HG02610 (cell line): ENCODE measurements around the gene CALU.

Experiments
- ATAC-seq: cut with Tn5 transposase; IDR thresholded peaks from one replicate; pipeline ENCODE4 v1.9.1; 2021; ENCODE audit warnings: mild to moderate bottlenecking, moderate library complexity; ENCODE audit not compliant: unreplicated experiment

Gene CALU

DNA sequence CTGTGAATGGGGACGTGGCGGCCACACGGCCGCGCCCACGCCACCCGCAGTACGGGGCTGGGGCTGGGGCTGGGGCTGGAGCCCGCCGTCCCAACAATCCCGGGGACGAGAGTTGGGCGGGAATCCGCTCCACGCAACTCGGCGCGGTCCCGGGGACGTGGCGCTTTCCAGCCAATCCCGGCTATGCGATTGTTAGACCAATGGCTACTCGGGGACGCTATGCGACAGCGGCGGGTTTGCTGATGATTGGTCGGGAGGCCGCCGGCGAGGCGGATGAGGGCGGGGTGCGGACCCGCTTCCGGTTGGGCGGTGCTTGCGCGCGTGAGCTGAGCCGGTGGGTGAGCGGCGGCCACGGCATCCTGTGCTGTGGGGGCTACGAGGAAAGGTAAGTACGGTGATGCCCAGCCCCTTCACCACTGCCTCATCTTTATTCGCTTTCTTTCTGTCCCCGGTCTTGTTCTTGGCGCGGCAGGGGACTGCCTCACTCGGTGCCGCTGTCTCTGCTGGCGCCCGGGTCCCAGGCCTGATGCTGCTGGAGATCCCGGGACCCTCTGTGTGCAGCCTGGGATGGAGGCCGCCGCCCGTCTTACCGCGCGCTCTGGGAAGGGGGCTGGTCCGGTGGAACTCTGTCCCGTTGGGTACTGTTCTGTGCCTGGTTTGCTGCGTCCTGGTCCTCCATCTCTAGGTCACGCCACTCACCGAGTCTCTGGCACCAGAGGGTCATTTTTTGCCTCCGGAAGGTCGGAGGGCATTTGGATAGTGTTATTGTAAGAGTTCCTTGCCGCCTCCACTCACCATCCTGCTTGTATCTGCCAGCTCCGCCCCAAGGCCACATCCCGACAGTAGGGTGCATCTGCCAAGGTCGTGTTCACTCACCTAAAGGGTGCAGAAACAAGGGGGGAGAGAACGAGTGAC, at the start of gene CALU:
Gene CALU (plus strand): TSS at position 312 of the 915 bp plus-strand sequence. CDS start 9,225 bp downstream, outside the sequence.
- ATAC-seq, result peak; percentile 98

DNA sequence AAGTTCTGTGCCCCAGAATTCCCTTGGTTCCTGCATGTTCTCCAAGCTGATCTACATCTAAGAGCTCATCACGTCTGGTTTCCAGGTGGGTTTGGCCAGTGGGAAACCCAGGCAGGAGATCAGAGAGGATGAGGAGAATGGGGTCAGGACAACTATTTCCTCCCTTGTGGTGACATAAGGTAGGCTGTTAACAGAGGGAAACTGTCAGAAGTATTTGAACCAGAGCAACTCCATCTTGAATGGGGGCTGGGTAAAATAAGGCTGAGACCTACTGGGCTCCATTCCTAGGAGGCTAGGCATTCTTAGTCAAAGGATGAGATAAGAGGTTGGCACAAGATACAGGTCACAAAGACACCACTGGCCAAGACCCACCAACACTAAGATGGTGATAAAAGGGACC, 47.9 kb upstream of the CALU start:
- no peak for ATAC-seq

DNA sequence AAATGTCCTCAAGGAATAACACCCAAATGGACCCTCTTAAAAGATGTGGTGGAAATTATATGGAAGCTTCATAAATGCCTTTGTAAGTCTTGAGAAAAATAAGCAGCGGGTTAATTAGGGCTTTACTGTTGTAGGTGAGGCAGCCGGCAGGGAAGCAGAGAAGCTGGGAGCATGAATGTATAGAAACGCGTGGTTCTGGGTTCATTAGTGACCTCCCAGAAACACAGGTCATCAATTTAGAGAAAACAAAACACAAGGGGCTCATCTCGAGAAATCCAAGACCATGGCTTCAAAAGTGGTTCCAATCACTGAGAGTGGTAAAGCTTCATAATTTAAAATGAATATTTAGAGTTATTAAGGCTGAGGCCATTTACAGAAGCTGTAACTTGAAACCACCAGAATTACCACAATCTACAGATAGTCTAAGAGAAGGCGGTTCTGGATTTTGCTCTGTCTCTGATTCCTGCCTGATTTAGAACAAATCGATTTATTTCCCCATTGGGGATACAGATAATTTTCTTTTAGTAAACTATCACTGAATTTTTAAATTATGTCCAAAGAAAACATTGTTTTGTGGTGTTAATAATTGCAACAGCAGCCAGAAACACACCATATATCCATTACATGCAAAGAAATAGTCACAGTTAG, 46.4 kb upstream of the CALU start:
- ATAC-seq, result no peak

DNA sequence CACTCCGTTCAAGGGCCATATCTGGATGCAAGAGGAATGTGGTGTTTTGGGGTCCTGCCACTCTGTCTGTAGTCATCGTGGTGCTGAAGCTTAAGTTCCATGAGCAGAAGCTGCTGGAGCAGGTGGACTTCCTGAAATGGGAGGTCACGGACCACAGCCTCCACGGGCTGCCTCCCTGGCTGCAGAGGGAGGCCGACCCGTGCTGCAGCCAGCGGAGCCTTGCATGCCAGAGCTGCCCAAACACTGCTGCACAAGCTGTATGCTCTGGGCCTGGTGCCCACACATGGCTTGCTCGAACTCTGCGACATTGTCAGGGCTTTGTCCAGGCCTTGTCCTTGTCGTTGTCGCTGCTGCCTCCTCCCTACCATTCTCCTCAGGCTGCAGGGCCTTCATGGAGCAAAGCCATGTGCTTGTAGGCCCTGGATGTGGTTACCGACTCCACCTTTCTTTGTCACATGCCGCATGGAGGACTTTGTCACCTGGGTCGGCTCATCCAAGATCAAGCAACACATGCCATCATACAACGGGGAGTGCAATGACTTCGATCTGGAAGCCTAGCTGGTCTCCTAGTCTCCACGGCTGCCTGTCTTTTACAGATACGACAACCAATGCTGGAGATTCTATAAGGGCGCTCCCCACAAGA, 45.7 kb upstream of the CALU start:
- ATAC-seq, result no peak

DNA sequence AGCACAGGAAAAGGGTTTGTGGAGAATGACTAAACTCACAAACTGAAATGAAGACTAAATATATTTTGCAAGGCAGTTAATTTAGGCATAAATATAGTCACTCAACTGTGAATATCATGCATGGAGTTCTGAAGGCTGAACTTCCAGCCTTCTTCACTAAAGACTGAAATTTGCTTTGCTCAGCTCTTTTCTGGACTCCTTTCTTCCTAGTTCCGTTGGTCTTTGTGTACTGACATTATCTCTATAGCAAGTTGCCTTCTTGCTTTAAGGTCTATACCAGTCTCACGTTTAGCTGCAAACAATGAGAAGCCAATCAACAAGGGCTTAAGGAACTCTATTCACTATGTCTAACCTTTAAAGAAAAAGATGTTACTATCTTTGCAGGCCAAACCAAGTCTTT, 44.4 kb upstream of the CALU start:
- ATAC-seq, result no peak

DNA sequence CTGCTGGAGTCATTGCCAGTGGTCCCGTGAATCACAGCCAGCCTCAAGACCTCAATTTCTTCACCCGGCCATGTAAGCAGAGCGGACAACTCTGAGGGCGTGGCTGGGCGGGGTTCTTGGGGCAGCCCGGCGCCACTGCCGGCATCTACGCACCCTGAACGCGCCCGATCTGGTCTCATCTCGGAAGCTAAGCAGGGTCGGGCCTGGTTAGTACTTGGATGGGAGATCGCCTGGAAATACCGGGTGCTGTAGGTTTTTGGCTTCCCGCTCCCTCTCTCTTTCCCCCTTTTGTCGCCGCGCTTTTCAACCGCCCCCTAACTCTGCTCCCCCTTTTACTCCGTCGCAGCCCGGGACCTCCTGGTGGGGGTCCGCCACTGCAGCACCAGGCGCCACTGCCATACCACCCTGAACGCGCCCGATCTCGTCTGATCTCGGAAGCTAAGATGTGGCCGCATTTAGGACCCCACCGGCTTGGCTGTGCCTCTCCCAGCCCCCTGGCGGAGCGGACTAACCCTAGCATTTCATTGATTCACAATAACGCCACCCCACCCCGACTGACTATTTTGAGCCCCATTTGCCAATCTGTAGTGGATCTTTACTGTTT, 41.8 kb upstream of the CALU start:
- ATAC-seq, result no peak

DNA sequence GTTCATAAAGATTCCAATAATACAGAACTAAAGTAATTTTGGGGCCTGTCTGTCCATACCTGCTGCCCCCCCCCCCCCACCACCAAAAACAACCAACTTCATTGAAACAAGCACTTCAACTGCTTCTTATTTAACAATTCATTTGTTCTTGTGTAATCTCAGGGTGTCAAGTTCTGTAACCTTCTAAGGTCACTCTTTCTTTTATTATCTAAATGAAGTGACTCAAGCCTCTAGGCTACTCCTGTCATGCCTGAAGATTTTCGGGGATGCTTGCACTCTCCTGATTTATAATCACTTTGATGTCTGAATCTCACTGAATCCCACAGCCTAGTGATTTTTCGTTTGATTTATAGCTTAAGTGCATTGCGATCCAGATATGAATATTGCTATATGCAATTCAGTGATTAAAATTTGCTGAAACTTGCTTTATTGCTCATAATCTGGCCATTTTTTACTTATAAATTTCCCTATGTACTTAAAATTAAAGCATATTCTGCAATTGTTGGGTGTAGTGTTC, 39.9 kb upstream of the CALU start:
- no peak for ATAC-seq

DNA sequence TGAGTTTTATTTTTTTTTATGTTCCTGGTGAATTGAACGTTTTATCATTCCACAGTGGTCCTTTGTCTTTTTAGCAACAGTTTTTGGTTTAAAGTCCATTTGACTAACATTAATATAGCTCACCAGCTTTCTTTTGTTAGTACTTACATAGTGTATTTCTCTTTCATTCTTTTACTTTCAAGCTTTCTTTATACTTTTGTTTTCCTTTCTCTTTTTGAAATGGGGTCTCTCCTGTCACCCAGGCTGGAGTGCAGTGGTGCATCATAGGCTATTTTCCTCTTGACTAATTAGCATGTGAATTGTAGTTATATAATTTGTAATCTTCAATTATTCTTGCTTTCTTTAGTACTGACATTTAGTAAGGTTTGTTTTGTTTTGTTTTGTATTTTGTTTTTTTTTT, 39.3 kb upstream of the CALU start:
- no peak for ATAC-seq

DNA sequence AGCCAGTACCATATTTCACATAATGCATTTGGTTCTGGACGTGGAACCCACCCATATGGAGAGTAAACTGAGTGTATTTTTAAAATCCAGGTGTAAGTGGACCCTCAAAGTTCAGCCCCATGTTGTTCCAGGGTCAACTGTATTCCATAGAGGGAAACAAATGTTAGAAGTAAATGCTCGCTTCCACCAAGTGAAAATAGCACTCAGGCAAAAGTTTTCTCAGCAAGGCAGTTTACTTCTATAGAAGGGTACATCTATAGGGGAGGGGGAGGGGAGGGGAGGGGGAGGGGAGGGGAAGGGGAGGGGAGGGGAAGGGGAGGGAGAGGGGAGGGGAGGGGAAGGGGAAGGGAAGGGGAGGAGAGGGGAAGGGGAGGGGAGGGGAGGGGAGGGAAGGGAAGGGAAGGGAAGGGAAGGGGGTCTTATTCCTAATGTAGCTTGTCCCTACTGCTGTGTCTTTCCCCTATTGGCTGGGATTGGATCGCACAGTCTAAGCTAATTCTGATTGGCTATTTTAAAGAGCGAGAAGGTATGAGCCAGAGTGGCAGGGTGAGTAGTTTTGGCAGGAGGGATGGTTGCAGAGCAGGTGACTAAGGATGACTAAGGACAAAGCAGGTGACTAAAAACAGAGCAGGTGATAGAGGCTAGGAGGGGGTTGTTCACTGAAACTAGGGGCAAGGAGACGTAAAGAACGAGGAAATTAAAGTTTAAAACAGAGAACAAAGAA, 37.9 kb upstream of the CALU start:
- ATAC-seq, result no peak

DNA sequence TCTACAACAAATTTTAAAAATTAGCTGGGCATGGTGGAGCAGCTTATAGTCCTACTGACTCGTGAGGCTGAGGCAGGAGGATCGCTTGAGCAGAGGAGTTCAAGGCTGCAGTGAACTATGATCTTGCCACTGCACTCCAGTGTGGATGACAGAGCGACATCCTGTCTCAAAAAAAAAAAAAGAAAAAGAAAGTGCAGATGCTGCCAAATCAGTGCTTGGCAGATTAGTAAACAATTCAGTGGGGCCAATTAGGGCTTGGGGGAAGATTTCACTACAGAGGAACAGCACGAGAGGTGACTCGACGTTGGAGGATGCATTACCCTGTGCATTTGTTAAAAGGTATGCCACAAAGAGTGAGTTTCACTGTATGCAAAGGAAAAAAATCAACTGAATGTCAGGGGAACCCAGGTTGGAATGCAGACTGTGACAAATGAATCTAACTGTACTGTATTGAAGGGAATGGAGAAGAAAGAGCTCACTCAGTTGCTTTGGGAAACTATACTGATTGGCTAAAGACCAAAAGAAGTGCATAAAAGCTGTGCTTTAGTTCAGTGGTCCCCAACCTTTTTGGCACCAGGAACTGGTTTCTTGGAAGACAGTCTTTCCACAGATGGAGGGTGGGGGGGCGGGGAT, 35.4 kb upstream of the CALU start:
- no peak for ATAC-seq

DNA sequence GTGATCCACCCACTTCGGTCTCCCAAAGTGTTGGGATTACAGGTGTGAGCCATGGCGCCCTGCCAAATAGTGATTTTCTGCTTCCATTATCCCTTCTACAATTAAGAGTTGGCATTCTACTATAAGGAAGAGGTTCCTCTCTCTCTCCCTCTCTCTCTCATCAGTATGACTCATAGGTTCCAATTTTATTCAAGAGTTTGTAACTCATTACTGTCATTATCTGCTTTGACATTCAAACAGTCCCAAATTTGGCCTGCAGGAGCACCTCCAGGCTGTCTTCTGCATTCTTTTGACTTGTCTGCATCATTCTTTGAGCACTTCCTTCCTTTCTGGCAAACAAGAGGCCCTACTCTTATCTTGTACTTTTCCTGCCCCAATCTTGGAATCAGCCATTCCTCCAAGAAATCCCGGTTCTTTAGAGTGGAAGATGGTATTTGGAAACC, 33.2 kb upstream of the CALU start:
- ATAC-seq, result no peak

DNA sequence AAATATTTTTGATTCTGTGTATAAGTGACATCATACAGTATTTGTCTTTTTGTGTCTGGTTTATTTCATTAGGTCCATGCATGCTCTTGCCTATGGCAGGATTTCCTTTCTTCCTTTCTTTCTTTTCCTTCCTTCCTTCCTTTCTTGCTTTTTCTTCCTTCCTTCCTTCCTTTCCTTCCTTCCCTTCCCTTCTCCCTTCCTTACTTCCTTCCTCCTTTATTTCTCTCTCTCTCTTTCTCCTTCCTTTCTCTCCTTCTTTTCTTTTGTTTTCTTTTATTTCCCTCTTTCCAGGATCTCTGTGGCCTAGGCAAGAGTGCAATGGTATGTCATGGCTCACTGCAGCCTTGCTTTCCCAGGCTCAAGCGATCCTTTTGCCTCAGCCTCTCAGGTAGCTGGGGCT, 31.4 kb upstream of the CALU start:
- no peak for ATAC-seq

DNA sequence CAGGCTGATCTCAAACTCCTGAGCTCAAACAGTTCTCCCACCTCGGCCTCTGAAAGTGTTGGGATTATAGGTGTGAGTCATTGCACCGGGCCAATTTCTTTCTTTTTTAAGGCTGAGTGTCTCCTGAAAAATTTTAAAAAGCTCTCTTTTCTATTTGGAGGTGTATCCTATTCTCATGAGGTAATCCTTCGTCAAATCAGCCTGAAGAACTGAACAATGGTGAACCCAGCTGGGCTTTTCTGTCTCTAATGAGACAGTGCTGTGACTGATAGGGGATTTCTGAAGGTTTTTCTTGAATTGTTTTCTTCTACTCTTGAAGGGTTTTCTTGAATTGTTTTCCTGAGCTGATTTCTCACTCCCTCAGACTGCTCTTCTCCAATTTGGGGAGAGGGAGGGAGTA, 30.9 kb upstream of the CALU start:
- no peak for ATAC-seq

DNA sequence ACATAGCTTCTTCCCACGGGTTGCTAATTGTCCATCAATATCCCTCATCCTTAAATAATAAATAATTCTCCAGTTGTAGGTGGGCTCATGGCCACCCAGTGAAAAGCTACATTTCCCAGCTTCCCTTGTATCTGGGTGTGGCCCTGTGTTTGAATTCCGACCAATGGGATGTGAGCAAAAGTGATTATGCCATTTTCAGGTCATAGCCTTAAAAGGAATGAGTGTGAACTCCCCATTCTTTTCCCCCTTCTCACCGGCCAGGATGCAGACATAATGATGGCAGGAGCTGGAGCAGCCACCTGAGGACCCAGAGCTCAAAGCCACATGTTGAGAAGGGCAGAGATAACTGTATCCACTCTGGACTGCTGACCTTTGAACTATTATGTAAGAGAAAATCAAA, 30.3 kb upstream of the CALU start:
- no peak for ATAC-seq

DNA sequence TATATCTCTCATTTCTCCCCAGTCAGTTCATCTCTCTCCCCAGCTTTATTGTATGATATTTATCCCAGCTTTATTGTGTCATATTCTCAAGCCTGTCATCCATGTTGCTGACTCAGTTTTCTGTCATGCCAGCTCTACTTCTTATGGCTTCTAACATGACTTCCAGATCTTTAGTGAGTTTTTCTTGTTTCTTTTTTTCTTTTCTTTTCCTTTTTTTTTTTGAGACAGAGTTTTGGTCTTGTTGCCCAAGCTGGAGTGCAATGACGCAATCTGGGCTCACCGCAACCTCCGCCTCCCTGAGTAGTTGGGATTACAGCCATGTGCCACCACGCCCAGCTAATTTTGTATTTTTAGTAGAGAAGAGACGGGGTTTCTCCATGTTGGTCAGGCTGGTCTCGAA, 28.7 kb upstream of the CALU start:
- no peak for ATAC-seq

DNA sequence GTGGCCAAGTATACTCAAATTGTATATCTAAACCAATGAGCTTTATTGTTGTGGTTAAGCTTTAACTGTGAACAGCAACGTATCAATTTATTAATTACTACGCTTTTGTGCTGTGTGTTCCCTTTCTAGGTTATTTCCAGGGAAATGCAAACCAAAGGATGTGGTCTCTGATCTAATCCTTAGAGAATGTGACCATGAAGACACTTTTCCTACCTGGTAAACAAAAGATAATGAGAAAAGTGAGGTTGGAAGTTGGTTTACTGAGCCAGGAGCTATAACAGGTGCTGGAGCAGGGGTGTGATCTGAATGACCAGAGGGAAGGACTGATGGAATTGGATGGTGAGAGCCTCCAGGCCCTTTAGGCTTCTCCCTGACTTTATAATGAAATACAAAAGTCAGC, 25.4 kb upstream of the CALU start:
- no peak for ATAC-seq

DNA sequence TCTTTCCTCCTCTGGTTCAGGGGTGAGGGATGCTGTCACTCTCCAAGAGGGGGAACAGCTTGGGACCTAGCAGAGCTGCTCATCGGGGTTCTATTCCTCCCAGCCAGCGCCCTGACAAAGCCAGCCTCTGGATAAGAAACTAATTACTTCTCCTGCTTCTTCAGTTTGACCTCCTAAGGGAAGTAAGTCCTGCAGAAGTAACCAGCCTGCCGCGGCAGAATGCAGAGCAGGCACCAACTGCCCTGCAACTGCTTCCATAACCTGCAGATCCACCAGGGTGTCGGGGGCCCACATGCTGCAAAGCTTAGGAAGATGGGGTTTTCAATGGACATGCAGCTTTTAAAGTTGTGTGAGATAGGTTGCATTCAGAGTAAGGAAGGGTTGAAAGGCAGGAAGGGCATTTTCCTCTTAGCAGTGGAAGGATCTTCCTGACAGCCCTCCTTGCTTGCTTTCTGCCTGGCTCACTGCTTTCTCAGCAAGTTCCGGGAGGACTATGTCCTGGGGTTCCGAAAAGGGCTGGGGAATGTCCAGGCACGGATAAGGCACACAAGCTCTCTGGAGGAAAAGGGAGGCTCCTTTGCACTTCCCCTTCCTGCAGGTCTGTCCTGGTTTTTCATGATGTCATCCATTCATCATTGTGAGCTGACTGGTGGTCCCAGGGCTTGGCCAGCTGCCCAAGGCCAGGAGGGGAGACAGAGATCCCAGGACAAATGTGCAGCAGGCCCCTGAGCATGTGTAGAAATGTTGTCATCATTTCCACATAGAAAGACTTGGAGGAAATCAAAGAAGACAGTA, 24.3 kb upstream of the CALU start:
- no peak for ATAC-seq

DNA sequence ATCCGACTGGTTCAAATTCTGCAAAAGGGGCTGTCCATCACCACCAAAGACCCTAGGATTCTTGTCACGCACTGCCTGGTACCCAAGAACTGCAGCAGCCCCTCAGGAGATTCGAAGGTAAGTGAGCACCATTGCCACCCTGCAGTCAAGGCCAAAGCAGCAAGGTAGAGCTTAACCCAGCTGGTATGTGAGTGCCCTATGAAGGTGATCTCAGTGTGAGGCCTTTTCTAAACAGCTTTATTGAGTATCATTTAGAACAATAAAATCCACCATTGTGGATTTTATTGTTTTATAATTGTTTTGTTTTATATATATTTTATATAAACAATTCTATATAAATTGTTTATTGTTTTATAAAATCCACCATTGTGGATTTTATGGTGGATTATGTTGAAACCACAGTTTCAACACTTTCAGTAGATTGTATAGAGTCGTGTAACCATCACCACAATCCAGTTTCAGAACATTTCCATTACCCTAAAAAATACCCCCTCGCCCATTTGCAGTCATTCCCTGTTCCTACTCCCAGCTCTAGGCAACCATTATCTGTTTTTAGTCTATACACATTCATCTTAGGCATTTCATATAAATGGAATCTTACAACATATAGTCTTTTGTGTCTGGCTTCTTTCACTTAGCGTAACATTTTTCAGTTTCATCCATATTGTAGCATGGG, 20.1 kb upstream of the CALU start:
- ATAC-seq, result no peak

DNA sequence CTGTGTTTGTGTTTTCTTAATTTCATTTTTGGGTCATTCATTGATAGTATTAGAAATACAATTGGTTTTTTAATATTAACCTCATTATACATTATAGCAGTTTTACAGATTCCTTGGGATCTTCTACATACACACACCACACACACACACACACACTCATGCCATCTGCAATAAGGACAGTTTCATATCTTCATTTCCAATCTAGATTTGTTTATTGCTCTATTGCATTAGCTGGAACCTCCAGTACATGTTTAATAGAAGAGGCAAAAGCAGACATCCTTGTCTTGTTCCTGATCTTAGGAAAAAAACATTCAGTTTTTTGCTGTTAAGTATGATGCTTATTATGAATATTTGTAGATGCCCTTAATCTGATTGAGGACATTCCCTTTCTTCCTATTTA, 17.8 kb upstream of the CALU start:
- no peak for ATAC-seq
